GM23338 (cell line): ENCODE results near the gene ZNF778. TPM values are rescaled to one million over a fixed set of nuclear protein-coding genes. Genes with fewer than 3 reads are reported as not detected.

Experiments used
- ATAC-seq: fragments of 200-7000 bp; cut with Tn5 transposase; 3 replicates; pipeline ENCODE4 v1.9.1; 2020
- DNase-seq: peaks from one replicate; pipeline ENCODE4 v3.0.0-alpha.2; 2015; ENCODE audit warnings: low spot score
- H2AFZ ChIP-seq: fragments of 200-600 bp; sonication (generic); 2 replicates; pipeline ENCODE4 v1.8.0; 2016; ENCODE audit warnings: antibody characterized with exemption, mild to moderate bottlenecking, moderate library complexity
- H3F3A ChIP-seq: fragments of 200-600 bp; sonication (generic); replicated peaks from 2 replicates; pipeline ENCODE4 v1.8.0; 2017; ENCODE audit warnings: antibody characterized with exemption, mixed run types, low read depth
- H3K27ac ChIP-seq: fragments of 200-600 bp; sonication (generic); 2 replicates; pipeline ENCODE4 v1.6.1; 2016; ENCODE audit warnings: low read depth
- H3K27me3 ChIP-seq: fragments of 200-600 bp; sonication (generic); 2 replicates; pipeline ENCODE4 v1.8.0; 2016; ENCODE audit warnings: mild to moderate bottlenecking, mixed run types, moderate library complexity; ENCODE audit not compliant: insufficient read depth
- H3K36me3 ChIP-seq: fragments of 200-600 bp; sonication (generic); 2 replicates; pipeline ENCODE4 v1.8.0; 2016; ENCODE audit warnings: mild to moderate bottlenecking; ENCODE audit not compliant: insufficient read depth
- H3K4me1 ChIP-seq: fragments of 200-600 bp; sonication (generic); 2 replicates; pipeline ENCODE4 v1.8.0; 2016; ENCODE audit warnings: mild to moderate bottlenecking, moderate library complexity; ENCODE audit not compliant: insufficient read depth
- H3K4me2 ChIP-seq: fragments of 200-600 bp; sonication (generic); 2 replicates; pipeline ENCODE4 v1.7.1; 2017; ENCODE audit warnings: mixed run types
- H3K4me3 ChIP-seq: fragments of 200-600 bp; sonication (generic); 2 replicates; pipeline ENCODE4 v1.6.1; 2016; ENCODE audit warnings: mixed run types
- H3K79me2 ChIP-seq: fragments of 200-600 bp; sonication (generic); replicated peaks from 2 replicates; pipeline ENCODE4 v1.8.0; 2017; ENCODE audit warnings: mild to moderate bottlenecking; ENCODE audit not compliant: insufficient read depth
- H3K9me2 ChIP-seq: fragments of 200-600 bp; sonication (generic); 2 replicates; pipeline ENCODE4 v1.8.0; 2017; ENCODE audit not compliant: insufficient read depth
- H4K20me1 ChIP-seq: fragments of 200-600 bp; sonication (generic); replicated peaks from 2 replicates; pipeline ENCODE4 v1.8.0; 2017; ENCODE audit warnings: mild to moderate bottlenecking; ENCODE audit not compliant: insufficient read depth
- H3K27ac Mint-ChIP-seq: 2 replicates; pipeline ENCODE4 v1.8.0; 2020; ENCODE audit warnings: inconsistent platforms, mild to moderate bottlenecking, moderate library complexity, mixed read lengths
- H3K27me3 Mint-ChIP-seq: 3 replicates; pipeline ENCODE4 v1.8.0; 2022; ENCODE audit warnings: low read depth, mild to moderate bottlenecking, moderate library complexity, mixed read lengths, inconsistent platforms; ENCODE audit not compliant: insufficient read depth, poor library complexity
- H3K36me3 Mint-ChIP-seq: 3 replicates; pipeline ENCODE4 v1.8.0; 2021; ENCODE audit warnings: low read depth, mild to moderate bottlenecking, inconsistent platforms, moderate library complexity, mixed read lengths
- H3K4me1 Mint-ChIP-seq: 3 replicates; pipeline ENCODE4 v1.8.0; 2020; ENCODE audit warnings: mild to moderate bottlenecking, inconsistent platforms, mixed read lengths
- H3K4me3 Mint-ChIP-seq: 3 replicates; pipeline ENCODE4 v1.8.0; 2021; ENCODE audit warnings: moderate library complexity, mild to moderate bottlenecking, inconsistent platforms, mixed read lengths
- H3K9me3 Mint-ChIP-seq: 3 replicates; pipeline ENCODE4 v1.8.0; 2020; ENCODE audit warnings: moderate library complexity, mild to moderate bottlenecking, inconsistent platforms, mixed read lengths
- CREB1 ChIP-seq: fragments of 250-450 bp; sonication (Bioruptor Pico); IDR thresholded peaks from 2 replicates; pipeline ENCODE4 v1.5.0; 2020; ENCODE audit warnings: low read depth, mild to moderate bottlenecking, moderate library complexity
- EZH2 ChIP-seq: fragments of 200-600 bp; sonication (generic); IDR thresholded peaks from one replicate; pipeline ENCODE4 v1.8.0; 2017; ENCODE audit warnings: antibody characterized with exemption, mild to moderate bottlenecking, low read depth; ENCODE audit not compliant: unreplicated experiment
- EZH2phosphoT487 ChIP-seq: fragments of 200-600 bp; sonication (generic); IDR thresholded peaks from one replicate; pipeline ENCODE4 v1.8.1; 2018; ENCODE audit warnings: antibody characterized with exemption; ENCODE audit not compliant: unreplicated experiment
- JUNB ChIP-seq: IDR thresholded peaks from one replicate; pipeline ENCODE4 v1.6.1; 2016; ENCODE audit warnings: antibody characterized with exemption; ENCODE audit not compliant: unreplicated experiment
- NANOG ChIP-seq: IDR thresholded peaks from 2 replicates; pipeline ENCODE4 v1.6.1; 2016; ENCODE audit warnings: antibody characterized with exemption, borderline replicate concordance
- STAT1 ChIP-seq: IDR thresholded peaks from one replicate; pipeline ENCODE4 v1.6.1; 2016; ENCODE audit warnings: antibody characterized with exemption; ENCODE audit not compliant: unreplicated experiment
- ZNF331 ChIP-seq: fragments of 250-450 bp; sonication (Bioruptor Pico); IDR thresholded peaks from 2 replicates; pipeline ENCODE4 v1.5.0; 2020; ENCODE audit warnings: low read depth, mild to moderate bottlenecking, moderate library complexity
- polyA plus RNA-seq: library from polyadenylated mRNA; unstranded; fragments of >200 nt; fragmentation: Nextera tagmentation; extraction: Ambion mirVana; gene quantifications from 2 replicates; pipeline ENCODE4 v1.2.1, GENCODE V29; 2016
- total RNA-seq: library from RNA; depleted of rRNA; stranded (reverse); fragments of >200 nt; shearing (Covaris generic); gene quantifications from 2 replicates; pipeline ENCODE4 v1.2.3, GENCODE V29; 2014
- TF ChIP-seq, protein P1 (sequence below), 2 experiments: fragments of 200-600 bp in 1 of 2; sonication (generic) in 1 of 2; conservative IDR thresholded peaks; 2 replicates each; pipeline versions ENCODE4 v1.5.1 to v1.6.1; 2016 to 2017; ENCODE audit warnings: antibody characterized with exemption in 2 of 2, low read depth in 2 of 2, mild to moderate bottlenecking in 2 of 2, moderate library complexity in 1 of 2
- TF ChIP-seq, protein P2 (sequence below): IDR thresholded peaks from one replicate; pipeline ENCODE4 v1.6.1; 2018; ENCODE audit warnings: antibody characterized with exemption; ENCODE audit not compliant: unreplicated experiment
- TF ChIP-seq, protein P3 (sequence below): IDR thresholded peaks from 2 replicates; pipeline ENCODE4 v1.6.1; 2016; ENCODE audit warnings: antibody characterized with exemption

Gene ZNF778
- total and polyA plus RNA-seq, 2 experiments from 2014 or later = 7.9 to 43.4 TPM

DNA sequence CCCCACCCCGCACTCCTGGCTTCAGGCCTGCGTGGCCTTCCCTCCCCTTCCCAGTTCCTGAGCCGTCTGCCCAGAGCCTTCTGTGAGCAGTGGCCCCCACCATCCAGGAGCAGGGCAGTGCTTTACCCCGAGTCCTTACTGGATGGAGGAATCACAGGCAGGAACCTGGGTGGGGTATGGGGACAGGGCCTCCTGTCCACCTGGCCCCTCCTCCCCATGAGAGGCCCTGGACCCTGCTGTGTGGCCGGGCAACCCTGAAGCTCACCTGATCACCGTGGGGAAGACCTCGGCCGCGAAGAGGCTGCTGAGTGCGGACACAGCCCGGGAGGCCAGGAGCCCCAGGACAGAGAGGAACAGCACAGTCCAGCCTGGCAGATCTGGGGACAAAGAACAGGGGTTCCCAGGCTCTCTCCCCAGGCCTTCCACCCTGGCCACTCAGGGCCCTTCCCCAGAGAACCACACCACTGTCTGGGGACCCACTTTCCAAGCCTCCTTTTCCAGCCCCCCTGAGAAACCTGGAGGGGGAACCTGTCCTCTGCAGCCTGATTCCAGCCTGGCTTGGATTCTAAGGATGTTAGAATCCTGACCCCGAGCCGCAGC is 20.4 kb upstream of the ZNF778 start (continued):
- no peak for TF ChIP-seq NANOG
- TF ChIP-seq, protein P1, sequence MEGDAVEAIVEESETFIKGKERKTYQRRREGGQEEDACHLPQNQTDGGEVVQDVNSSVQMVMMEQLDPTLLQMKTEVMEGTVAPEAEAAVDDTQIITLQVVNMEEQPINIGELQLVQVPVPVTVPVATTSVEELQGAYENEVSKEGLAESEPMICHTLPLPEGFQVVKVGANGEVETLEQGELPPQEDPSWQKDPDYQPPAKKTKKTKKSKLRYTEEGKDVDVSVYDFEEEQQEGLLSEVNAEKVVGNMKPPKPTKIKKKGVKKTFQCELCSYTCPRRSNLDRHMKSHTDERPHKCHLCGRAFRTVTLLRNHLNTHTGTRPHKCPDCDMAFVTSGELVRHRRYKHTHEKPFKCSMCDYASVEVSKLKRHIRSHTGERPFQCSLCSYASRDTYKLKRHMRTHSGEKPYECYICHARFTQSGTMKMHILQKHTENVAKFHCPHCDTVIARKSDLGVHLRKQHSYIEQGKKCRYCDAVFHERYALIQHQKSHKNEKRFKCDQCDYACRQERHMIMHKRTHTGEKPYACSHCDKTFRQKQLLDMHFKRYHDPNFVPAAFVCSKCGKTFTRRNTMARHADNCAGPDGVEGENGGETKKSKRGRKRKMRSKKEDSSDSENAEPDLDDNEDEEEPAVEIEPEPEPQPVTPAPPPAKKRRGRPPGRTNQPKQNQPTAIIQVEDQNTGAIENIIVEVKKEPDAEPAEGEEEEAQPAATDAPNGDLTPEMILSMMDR (conservative IDR thresholded peaks at IDR 0.05; ENCODE audit: low read depth in 2 of 2) = no peak
- no peak for TF ChIP-seq STAT1
- TF ChIP-seq JUNB = no peak
- TF ChIP-seq EZH2phosphoT487 = no peak
- TF ChIP-seq, protein P2, sequence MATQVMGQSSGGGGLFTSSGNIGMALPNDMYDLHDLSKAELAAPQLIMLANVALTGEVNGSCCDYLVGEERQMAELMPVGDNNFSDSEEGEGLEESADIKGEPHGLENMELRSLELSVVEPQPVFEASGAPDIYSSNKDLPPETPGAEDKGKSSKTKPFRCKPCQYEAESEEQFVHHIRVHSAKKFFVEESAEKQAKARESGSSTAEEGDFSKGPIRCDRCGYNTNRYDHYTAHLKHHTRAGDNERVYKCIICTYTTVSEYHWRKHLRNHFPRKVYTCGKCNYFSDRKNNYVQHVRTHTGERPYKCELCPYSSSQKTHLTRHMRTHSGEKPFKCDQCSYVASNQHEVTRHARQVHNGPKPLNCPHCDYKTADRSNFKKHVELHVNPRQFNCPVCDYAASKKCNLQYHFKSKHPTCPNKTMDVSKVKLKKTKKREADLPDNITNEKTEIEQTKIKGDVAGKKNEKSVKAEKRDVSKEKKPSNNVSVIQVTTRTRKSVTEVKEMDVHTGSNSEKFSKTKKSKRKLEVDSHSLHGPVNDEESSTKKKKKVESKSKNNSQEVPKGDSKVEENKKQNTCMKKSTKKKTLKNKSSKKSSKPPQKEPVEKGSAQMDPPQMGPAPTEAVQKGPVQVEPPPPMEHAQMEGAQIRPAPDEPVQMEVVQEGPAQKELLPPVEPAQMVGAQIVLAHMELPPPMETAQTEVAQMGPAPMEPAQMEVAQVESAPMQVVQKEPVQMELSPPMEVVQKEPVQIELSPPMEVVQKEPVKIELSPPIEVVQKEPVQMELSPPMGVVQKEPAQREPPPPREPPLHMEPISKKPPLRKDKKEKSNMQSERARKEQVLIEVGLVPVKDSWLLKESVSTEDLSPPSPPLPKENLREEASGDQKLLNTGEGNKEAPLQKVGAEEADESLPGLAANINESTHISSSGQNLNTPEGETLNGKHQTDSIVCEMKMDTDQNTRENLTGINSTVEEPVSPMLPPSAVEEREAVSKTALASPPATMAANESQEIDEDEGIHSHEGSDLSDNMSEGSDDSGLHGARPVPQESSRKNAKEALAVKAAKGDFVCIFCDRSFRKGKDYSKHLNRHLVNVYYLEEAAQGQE = no peak
- TF ChIP-seq, protein P3, sequence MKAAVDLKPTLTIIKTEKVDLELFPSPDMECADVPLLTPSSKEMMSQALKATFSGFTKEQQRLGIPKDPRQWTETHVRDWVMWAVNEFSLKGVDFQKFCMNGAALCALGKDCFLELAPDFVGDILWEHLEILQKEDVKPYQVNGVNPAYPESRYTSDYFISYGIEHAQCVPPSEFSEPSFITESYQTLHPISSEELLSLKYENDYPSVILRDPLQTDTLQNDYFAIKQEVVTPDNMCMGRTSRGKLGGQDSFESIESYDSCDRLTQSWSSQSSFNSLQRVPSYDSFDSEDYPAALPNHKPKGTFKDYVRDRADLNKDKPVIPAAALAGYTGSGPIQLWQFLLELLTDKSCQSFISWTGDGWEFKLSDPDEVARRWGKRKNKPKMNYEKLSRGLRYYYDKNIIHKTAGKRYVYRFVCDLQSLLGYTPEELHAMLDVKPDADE = no peak
- no peak for TF ChIP-seq EZH2

DNA sequence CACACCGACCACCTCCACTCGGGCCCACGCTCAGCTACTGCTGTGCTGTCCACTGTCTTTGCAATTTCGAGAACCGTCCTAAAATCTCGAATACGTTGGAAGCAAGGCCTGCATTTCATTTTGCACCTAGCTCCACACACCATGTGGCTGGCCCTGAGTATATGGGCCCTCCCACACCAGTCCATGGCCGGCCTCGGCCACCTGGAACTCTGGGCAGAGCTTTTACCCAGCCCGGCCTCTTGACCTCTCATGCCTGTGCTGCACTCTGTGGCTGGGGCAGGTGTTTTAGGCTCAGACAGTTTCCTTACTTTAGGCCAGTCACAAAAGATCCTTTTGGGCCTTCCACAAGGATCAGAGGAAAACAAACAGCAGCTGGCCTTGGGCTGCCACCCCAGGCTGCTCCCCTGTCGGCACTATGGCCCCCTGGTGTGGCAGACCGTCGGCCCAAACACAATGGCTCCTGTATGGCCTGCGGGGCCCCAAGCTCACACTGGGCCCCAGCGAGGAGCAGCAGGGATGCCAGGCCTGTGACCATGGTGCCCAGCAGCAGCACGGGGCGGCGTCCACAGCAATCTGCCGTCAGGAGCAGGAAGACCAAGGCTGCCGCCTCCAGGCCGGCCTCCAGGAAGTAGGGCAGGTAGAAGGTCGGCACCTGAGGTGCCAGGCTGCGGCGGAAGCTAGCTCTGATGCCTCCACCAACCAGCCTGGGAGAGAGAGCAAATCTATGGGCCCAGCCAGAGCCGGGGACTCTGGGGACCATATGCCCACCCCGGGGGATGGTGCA is 19.7 kb upstream of the ZNF778 start:
- Mint-ChIP-seq H3K36me3 (peaks cover 2% of the 10 kb centered on the region; the same call in 1 of the 3 replicates), H3K27me3 (peaks cover 25% of the 10 kb centered on the region), H3K4me1 (peaks cover 5% of the 10 kb centered on the region; the same call in 2 of the 3 replicates), H3K9me3 (peaks cover 3% of the 10 kb centered on the region; the same call in 2 of the 3 replicates), H3K27ac (no peak overlapping the region), H3K4me3 (no peak overlapping the region)
- H3K27ac ChIP-seq = no peak overlapping the region
- H4K20me1 ChIP-seq = no peaks in the 10 kb centered on the region
- H3K4me3 ChIP-seq = no peak overlapping the region
- no peak overlapping the region for H3K4me2 ChIP-seq
- ATAC-seq (no peak), DNase-seq (no peak)
- H3F3A ChIP-seq = 0 out of 2 replicates have a peak, but pooled peaks cover 3% of the 10 kb centered on the region
- H2AFZ ChIP-seq = no peak overlapping the region
- H3K36me3 ChIP-seq = no peaks in the 10 kb centered on the region
- no peaks in the 10 kb centered on the region for H3K79me2 ChIP-seq
- peaks cover 20% of the 10 kb centered on the region for H3K27me3 ChIP-seq
- H3K9me2 ChIP-seq = no peaks in the 10 kb centered on the region
- peaks cover 7% of the 10 kb centered on the region; the same call in 1 of the 2 replicates for H3K4me1 ChIP-seq
- TF ChIP-seq EZH2 (no peak), STAT1 (no peak), ZNF331 (CRISPR knock-in tag) (no peak), CREB1 (CRISPR knock-in tag) (no peak), NANOG (no peak)
- TF ChIP-seq, protein P1 (conservative IDR thresholded peaks at IDR 0.05; ENCODE audit: low read depth in 2 of 2) = no peak
- TF ChIP-seq, protein P2 = no peak
